Rectal smooth muscle tissue (tissue), 1 donor: ENCODE data around the gene FAAH.
A peak's percentile ranks its signal among the peaks of the same experiment; 100 is the strongest.

ENCODE experiments used
- H3K27ac ChIP-seq: one replicate; pipeline ENCODE4 v1.7.0; 2013; ENCODE audit warnings: low read depth, low read length, inconsistent platforms
- H3K27me3 ChIP-seq: one replicate; pipeline ENCODE4 v1.7.0; 2013; ENCODE audit warnings: low read length; ENCODE audit not compliant: control insufficient read depth, insufficient read depth
- H3K36me3 ChIP-seq: one replicate; pipeline ENCODE4 v1.7.0; 2013; ENCODE audit warnings: low read length; ENCODE audit not compliant: control insufficient read depth, insufficient read depth
- H3K4me1 ChIP-seq: one replicate; pipeline ENCODE4 v1.7.0; 2013; ENCODE audit warnings: low read length; ENCODE audit not compliant: control insufficient read depth, insufficient read depth
- H3K4me3 ChIP-seq: one replicate; pipeline ENCODE4 v1.7.0; 2013; ENCODE audit warnings: low read length
- H3K9ac ChIP-seq: one replicate; pipeline ENCODE4 v1.7.0; 2013; ENCODE audit warnings: low read length

Gene FAAH

DNA sequence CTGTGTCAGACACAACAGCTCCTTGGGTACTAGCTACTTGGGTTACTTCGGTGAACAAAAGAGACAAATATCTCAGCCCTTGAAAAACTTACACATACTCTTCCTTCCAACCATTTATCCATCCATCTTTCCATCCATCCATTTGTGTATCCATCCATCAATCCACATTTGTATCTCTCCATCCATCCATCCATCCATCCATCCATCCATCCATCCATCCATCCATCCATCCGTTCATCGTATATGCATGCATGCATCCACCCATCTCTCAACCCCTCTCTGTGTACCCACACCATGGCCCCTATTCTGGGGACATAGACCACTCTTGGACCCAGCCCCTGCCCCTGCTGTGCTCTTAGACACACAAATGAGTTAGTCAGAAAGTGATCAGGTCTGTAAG is 40.2 kb downstream of the FAAH start:
- no peak overlapping the region for H3K4me3 ChIP-seq
- no peak overlapping the region for H3K9ac ChIP-seq
- H3K27ac ChIP-seq: no peak overlapping the region
- H3K36me3 ChIP-seq: no peaks in the 10 kb centered on the region
- no peaks in the 10 kb centered on the region for H3K27me3 ChIP-seq
- no peaks in the 10 kb centered on the region for H3K4me1 ChIP-seq

DNA sequence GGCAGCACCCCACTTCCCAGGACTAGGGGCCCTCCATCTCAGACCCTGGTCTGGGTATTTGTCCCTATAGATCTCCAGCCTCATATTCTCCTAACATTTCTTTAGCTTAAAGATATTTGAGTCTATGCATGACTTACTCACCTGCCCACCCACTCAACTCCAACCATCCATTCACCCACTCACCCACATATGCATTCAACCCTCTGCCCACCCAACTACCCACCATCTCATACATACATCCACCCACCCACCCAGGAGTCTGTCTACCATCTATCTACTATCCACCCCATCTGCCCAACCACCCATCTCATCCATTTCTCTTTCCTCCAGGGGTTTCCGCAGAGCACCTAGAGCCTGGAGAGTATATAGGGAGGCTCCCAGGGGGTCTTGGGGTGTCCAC is 42.7 kb downstream of the FAAH start:
- Histone ChIP-seq H3K9ac (no peak overlapping the region), H3K36me3 (no peaks in the 10 kb centered on the region), H3K4me3 (no peak overlapping the region), H3K4me1 (no peaks in the 10 kb centered on the region), H3K27ac (no peak overlapping the region), H3K27me3 (no peaks in the 10 kb centered on the region)

DNA sequence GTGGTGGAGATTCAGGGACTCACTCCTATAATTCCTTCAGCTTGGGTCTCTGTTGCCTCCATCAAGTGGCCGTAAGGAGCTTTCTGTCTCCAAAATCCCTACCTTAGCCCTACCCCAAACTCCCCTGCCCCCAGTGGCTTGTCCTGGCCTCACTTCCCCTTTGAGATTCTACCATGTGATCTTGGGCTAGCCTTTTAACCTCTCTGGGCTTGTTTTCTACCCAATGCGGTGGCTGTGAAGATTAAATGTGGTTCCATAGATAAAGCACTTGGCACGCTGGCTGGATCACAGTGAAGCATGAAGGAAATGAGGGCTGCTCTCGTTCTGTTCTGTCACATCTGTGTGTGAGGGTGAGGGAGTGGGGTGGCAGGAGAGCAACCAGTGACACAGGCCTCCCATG is 43.6 kb downstream of the FAAH start:
- Histone ChIP-seq H3K4me1 (no peaks in the 10 kb centered on the region), H3K27ac (no peak overlapping the region), H3K27me3 (no peaks in the 10 kb centered on the region), H3K9ac (no peak overlapping the region), H3K4me3 (no peak overlapping the region), H3K36me3 (no peaks in the 10 kb centered on the region)

DNA sequence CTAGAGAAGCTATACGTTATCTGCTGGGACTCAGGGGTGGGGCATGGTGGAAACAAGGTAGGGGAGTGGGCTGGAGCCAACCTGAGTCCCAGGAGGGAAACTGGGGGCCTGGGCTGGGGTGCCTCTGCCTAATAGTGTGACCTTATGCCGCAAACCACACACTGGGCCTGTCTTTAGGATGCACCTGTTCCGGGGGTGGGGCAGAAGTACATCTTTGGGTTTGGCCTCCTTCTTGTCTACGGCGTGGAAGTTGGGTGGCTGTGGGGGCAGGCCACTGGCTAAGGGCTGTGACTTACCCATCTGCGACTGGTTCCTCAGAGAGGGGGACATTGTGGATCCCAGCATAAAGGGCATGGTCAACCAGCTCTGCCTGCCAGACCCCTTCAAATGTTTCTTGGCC is 44.2 kb downstream of the FAAH start:
- H3K4me1 ChIP-seq: no peaks in the 10 kb centered on the region
- H3K27ac ChIP-seq: no peak overlapping the region
- no peaks in the 10 kb centered on the region for H3K27me3 ChIP-seq
- H3K4me3 ChIP-seq: no peak overlapping the region
- H3K36me3 ChIP-seq: no peaks in the 10 kb centered on the region
- H3K9ac ChIP-seq: no peak overlapping the region

- H3K27me3 ChIP-seq: peaks cover 2% of the 10 kb centered on the region
- no peak overlapping the region for H3K27ac ChIP-seq
- no peak overlapping the region for H3K9ac ChIP-seq
- no peaks in the 10 kb centered on the region for H3K4me1 ChIP-seq
- H3K4me3 ChIP-seq: no peak overlapping the region
- no peaks in the 10 kb centered on the region for H3K36me3 ChIP-seq
These were observed 46.4 kb downstream of the FAAH start for GRCh38 chr1:46440478-46440877.

- peak overlapping the region; percentile 62 for H3K4me3 ChIP-seq
- H3K36me3 ChIP-seq: no peaks in the 10 kb centered on the region
- no peak overlapping the region for H3K27ac ChIP-seq
- no peak overlapping the region for H3K9ac ChIP-seq
- peaks cover 7% of the 10 kb centered on the region for H3K27me3 ChIP-seq
- no peaks in the 10 kb centered on the region for H3K4me1 ChIP-seq
These were observed 48.4 kb downstream of the FAAH start for GRCh38 chr1:46442317-46443161.

DNA sequence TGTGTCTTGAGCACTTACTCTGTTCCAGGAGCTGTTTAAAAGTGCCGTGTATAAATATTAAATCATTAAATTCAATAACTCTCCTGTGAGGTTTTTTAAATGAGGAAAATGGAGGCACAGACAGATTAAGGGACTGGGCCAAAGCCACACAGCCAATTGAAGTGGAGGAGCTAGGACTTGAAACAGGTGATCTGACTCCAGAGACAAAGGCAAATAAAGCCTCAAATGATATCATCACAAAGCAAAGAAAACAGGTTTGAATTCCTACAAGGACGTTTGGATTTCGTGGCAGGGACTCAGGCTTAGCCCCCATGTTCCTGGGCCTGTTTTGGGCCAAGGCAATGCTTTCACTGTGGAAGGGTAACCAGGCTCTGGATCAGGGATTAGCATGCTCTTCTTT is 50.3 kb downstream of the FAAH start:
- peaks cover 22% of the 10 kb centered on the region for H3K27me3 ChIP-seq
- no peaks in the 10 kb centered on the region for H3K4me1 ChIP-seq
- no peak overlapping the region for H3K27ac ChIP-seq

DNA sequence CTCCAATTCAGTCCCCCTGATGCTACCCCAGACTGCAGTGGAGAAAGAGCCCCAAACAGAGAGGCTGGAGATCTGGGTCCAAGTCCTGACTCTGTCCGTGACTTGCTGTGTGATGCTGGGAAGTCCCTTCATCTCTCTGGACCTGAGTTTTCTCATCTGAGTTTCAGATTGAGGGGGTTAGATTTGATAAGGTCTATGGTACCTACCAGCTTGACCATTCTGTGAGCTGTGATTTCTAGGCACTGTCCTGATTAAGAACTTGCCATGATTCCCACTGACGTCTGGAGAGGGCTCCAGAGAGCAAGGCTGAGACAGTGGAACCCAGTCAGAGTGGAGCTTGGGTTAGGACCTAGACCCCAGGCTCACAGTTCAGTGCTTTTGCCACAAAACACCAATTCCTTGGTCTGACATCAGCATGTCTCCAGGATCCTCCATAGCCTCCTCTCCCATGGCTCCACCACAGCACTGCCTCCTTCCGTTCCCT is 51.7 kb downstream of the FAAH start:
- Histone ChIP-seq H3K27ac (no peak overlapping the region), H3K4me1 (no peaks in the 10 kb centered on the region), H3K27me3 (peaks cover 24% of the 10 kb centered on the region), H3K9ac (no peak overlapping the region), H3K36me3 (no peaks in the 10 kb centered on the region), H3K4me3 (no peak overlapping the region)

More for the DNA sequence above, 50.3 kb downstream of the FAAH start:
- Histone ChIP-seq H3K36me3 (no peaks in the 10 kb centered on the region), H3K4me3 (no peak overlapping the region), H3K9ac (no peak overlapping the region)

DNA sequence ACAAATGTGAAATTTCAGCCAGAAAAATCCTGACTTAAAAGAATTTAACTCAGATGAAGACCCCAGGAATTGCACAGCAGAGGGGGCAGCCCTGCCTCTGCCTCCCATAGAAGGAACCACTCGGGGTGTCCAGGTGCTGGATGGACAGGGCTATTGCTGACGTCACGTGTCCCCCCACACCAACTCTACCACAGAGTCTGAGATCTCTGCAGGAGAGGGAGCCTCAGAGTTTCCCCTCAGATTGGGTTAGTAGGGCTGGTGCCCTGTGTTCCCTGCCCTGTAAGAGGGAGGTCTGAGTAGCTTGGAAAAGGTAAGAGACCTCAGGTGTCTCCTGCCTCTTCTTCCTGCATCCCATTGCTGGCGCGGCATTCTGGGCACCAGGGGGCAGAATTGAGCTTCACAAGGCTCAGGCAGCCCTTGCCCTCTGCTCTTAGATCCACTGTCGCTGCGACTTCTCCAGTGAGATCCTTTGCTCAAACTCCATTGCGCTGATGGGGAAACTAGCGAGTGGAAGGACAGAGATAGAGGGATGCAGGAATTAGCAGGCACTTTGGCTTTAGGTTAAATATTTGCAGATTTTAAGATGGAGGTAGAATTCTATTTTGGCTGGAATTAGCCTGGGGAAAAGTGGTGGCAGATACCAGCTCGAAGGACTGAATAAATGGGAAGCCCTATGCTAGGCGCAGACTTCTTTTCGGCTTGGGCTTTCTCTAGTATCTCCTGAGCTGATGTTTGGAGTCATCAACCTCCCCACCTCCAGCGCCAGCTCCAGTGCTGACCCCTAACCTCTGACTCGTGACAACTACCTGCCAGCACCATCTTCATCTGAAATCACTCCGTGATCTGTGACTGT is 52.8 kb downstream of the FAAH start:
- Histone ChIP-seq H3K9ac (no peak overlapping the region), H3K27me3 (peaks cover 28% of the 10 kb centered on the region), H3K4me3 (no peak overlapping the region), H3K36me3 (no peaks in the 10 kb centered on the region), H3K4me1 (no peaks in the 10 kb centered on the region), H3K27ac (no peak overlapping the region)

- Histone ChIP-seq H3K27ac (no peak overlapping the region), H3K27me3 (peaks cover 31% of the 10 kb centered on the region), H3K36me3 (no peaks in the 10 kb centered on the region), H3K9ac (no peak overlapping the region), H3K4me1 (no peaks in the 10 kb centered on the region), H3K4me3 (peak overlapping the region; percentile 16)
These were observed 53.5 kb downstream of the FAAH start for GRCh38 chr1:46447499-46448108.

DNA sequence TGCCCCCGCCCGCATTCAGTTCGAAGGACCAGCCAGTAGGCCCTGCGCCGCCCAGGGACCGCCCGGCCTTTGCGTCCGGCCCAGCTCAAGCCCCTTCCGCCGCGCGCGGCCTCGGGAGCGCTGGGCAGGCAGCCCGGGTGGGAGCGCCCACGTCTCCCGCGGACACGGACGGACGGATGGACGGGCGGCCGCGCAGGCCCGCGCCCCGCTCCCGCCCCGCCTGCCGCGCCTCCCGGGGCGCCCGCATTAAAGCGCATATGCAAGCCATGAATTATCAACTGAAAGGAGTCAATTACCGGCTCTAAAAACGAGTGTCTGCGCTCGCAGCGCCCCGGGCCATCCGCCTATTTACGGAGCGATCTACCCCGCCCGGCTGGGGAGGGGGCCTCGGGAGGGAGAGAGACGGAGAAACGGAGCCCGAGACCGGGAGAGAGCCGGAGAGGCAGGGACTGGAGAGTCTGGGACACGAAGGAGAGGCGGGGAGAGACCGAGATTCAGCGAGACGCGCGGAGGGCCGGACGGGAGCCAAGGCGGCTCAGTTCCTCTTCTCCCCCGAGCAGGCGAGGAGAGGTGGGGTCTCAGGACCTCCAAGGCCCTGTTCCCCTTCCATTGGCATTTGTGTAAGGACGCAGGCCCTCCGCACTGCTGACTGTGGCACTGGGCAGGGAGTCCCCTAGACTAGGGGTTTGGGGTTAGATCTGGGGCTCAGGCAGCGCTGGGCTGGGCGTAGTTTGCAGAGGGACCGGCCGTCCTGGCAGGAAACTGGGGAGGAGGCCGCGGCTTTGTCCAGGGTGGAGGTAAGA is 54.2 kb downstream of the FAAH start:
- H3K9ac ChIP-seq: no peak overlapping the region
- no peaks in the 10 kb centered on the region for H3K36me3 ChIP-seq
- H3K4me3 ChIP-seq: peak overlapping the region; percentile 16
- no peaks in the 10 kb centered on the region for H3K4me1 ChIP-seq
- H3K27ac ChIP-seq: no peak overlapping the region
- H3K27me3 ChIP-seq: peaks cover 33% of the 10 kb centered on the region
